GM21381 (cell line): ENCODE data around the gene FGD5.

Source experiments
- ATAC-seq: cut with Tn5 transposase; IDR thresholded peaks from one replicate; pipeline ENCODE4 v1.9.1; 2021; ENCODE audit warnings: mild to moderate bottlenecking, moderate library complexity; ENCODE audit not compliant: unreplicated experiment

Gene FGD5

DNA sequence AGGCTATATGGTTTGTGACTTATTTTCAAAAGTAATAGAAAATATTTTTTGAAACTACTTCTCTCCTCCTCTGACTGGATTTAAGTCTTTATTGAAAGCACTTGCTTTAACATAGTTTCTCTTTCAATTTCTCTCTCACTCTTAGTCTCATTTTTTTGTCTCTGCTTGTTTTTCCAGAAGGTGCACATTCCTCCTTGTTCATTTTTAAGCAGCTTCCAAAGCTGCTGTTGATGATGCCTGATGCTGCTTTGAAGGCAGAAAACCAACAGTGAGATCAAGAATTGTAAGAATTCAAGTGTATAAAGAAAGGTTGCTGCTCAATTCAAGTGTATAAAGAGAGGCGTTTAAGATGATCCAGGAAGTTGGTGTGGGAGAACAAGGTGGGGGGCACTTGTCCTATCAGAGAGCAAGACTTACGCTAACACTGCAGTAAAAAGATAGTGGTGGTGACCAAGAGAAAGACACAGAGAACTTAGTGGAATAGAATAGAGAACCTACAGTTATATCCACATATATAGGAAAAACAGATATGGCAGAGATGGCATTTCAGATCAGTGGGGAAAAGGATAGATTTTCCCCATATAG, 140.7 kb downstream of the FGD5 start:
- ATAC-seq = no peak

DNA sequence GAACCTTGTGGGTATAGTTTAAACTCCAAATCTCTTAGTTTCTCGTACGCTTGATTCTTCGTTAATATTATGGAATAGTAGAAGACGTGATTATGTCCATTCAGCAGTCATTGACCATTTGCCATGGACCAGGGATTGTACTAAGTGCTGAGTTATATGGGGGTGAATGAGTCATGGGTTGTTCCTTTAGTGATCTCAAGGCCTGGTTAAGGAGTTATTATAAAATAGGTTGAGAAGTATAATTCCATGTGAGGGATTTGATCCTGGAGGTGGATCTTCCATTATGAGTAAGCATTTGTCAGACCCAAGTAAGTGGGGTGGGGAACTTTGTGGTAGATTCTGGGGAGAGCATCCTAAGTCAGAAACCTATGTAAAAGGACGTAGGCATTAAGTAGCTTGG, 144.0 kb downstream of the FGD5 start:
- no peak for ATAC-seq

DNA sequence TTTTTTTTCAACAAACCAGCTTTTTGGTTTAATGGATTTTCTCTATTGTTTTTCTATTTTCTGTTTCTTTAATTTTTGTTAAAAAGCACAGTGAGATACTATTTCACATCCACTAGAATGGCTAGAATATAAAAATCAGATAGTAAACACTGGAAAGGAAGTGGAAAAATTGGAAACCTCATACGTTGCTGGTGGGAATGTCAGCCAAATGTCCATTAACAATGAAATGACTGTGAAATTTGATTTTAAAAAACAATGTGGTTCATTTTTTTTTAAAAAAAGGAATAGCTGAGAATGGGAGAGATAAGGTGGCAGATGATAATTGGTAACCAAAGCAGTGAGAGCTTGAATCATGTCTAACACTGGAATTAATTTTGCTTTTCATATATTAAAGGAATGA, 148.5 kb downstream of the FGD5 start:
- no peak for ATAC-seq

DNA sequence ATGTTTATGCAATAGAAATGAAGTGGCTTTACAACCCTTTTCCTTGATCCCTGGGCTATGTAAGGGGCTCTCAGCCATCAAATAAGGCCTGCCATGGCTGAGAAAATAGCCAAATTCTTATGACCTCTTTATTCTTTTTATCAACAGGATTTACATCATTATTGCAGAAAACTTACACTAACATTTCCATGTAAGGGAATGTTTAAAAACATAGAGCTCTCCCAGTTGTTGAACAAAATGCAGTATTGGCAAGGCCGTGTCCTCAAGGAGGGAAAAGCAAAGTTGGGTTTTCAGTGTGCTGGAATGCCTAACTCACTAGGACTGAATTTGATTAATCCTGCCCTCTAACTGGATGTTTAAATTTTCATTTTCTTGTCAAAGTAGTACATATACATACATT, 150.9 kb downstream of the FGD5 start:
- ATAC-seq = no peak

DNA sequence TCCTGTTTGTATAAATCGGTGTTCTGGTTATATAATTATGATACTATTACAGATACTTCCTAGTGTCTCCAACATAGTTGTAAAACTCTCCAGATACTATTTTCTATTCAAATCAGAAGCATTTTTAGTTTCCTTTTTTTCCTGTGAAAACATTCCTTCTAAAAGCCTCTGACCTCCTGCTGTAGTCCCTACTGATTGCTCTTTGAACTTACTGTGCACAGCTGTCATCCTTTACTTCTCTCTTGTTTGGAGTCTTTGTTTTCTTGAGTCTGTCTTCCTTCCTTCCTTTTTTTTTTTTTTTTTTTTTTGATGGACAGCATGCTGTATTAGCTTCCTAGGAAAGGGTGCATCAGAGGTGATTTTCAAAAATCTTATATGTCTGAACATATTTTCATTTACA, 157.6 kb downstream of the FGD5 start:
- ATAC-seq = no peak

DNA sequence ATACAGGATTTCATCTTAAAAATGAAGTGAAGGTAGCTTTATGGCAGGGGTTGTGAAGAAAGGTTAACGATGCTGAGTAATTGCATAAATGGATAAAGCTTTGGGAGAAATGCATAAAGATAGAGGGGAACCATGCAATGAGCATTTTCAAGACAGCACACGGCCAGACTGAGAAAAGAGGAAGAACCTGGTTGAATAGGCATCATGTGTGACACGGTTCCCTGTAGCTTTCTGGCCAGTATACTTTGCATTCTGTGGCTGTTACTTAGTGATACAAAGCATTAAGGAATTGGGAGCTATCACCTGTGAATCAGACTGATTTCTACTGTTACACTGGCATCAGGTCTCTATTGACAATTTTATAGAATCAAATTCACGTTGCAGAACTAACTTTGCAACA, 161.9 kb downstream of the FGD5 start:
- no peak for ATAC-seq
